HEK293 (cell line): ENCODE data around the gene MKNK2.

ENCODE experiments used
- CTCF ChIA-PET: fragments of 350-600 bp; formaldehyde crosslinking; extraction: SDS; loops from one replicate; lab custom pipeline; 2021; ENCODE audit warnings: antibody characterized with exemption; lab: Yijun Ruan, JAX
- POLR2A ChIA-PET: fragments of 300-600 bp; formaldehyde crosslinking; extraction: SDS; loops from one replicate; lab custom pipeline; 2020; ENCODE audit warnings: antibody characterized with exemption, inconsistent platforms; lab: Yijun Ruan, JAX
- H3K27ac ChIP-seq: fragments of 200-500 bp; sonication (Bioruptor generic); 2 replicates; pipeline ENCODE4 v1.5.1; 2014; ENCODE audit warnings: low read depth, low read length, control low read depth, inconsistent platforms; ENCODE audit errors: extremely low read depth
- H3K36me3 ChIP-seq, 2 experiments: fragments of 200-500 bp in 1 of 2; sonication (Bioruptor generic) in 1 of 2; 1 replicate in 1 of 2; 2 replicates in 1 of 2; pipeline ENCODE4 v1.5.1; 2014 to 2017; ENCODE audit warnings: inconsistent platforms in 2 of 2, low read length in 2 of 2; ENCODE audit not compliant: control insufficient read depth in 2 of 2, insufficient read depth in 1 of 2
- H3K4me1 ChIP-seq: fragments of 200-500 bp; sonication (Bioruptor generic); 2 replicates; pipeline ENCODE4 v1.5.1; 2014; ENCODE audit warnings: mild to moderate bottlenecking, low read length, inconsistent platforms; ENCODE audit not compliant: control insufficient read depth, insufficient read depth
- H3K4me3 ChIP-seq: 2 replicates; pipeline ENCODE4 v1.5.1; 2011; ENCODE audit warnings: low read depth, mild to moderate bottlenecking, control low read depth, low read length, moderate library complexity
- H3K9me3 ChIP-seq: fragments of 200-500 bp; sonication (Bioruptor generic); 2 replicates; pipeline ENCODE4 v1.5.1; 2014; ENCODE audit warnings: low read depth, low read length, inconsistent platforms; ENCODE audit not compliant: control insufficient read depth, insufficient read depth
- GFI1B ChIP-seq: fragments of 450-650 bp; formaldehyde crosslinking; IDR thresholded peaks from 2 replicates; pipeline ENCODE4 v1.5.1; 2016; ENCODE audit warnings: missing biosample characterization, missing genetic modification characterization
- KLF10 ChIP-seq: fragments of 450-650 bp; IDR thresholded peaks from 2 replicates; pipeline ENCODE4 v1.5.1; 2018; ENCODE audit warnings: missing biosample characterization, mild to moderate bottlenecking, missing genetic modification characterization
- KLF16 ChIP-seq: fragments of 450-650 bp; formaldehyde crosslinking; IDR thresholded peaks from 2 replicates; pipeline ENCODE4 v1.5.1; 2017; ENCODE audit warnings: missing biosample characterization, missing genetic modification characterization
- KLF7 ChIP-seq: fragments of 450-650 bp; formaldehyde crosslinking; IDR thresholded peaks from 2 replicates; pipeline ENCODE4 v1.5.1; 2016; ENCODE audit warnings: missing biosample characterization, missing genetic modification characterization, borderline replicate concordance
- PRDM10 ChIP-seq: fragments of 450-650 bp; formaldehyde crosslinking; IDR thresholded peaks from 2 replicates; pipeline ENCODE4 v1.5.1; 2016; ENCODE audit warnings: missing biosample characterization, missing genetic modification characterization
- ZNF112 ChIP-seq: fragments of 450-650 bp; formaldehyde crosslinking; IDR thresholded peaks from 2 replicates; pipeline ENCODE4 v1.5.0; 2017; ENCODE audit warnings: missing biosample characterization, missing genetic modification characterization
- ZNF140 ChIP-seq: fragments of 450-650 bp; formaldehyde crosslinking; IDR thresholded peaks from 2 replicates; pipeline ENCODE4 v1.5.1; 2016; ENCODE audit warnings: missing biosample characterization, missing genetic modification characterization
- ZNF184 ChIP-seq: fragments of 450-650 bp; IDR thresholded peaks from 2 replicates; pipeline ENCODE4 v1.5.1; 2018; ENCODE audit warnings: missing biosample characterization, mild to moderate bottlenecking, missing genetic modification characterization
- ZNF350 ChIP-seq: fragments of 450-650 bp; formaldehyde crosslinking; IDR thresholded peaks from 2 replicates; pipeline ENCODE4 v1.5.0; 2017; ENCODE audit warnings: missing biosample characterization, mild to moderate bottlenecking, missing genetic modification characterization
- ZNF701 ChIP-seq: fragments of 450-650 bp; formaldehyde crosslinking; IDR thresholded peaks from 2 replicates; pipeline ENCODE4 v1.5.1; 2016; ENCODE audit warnings: missing biosample characterization, missing genetic modification characterization
- TF ChIP-seq, protein P1 (sequence below): fragments of 450-650 bp; formaldehyde crosslinking; IDR thresholded peaks from 2 replicates; pipeline ENCODE4 v1.5.1; 2017; ENCODE audit warnings: missing biosample characterization, missing genetic modification characterization

Gene MKNK2

DNA sequence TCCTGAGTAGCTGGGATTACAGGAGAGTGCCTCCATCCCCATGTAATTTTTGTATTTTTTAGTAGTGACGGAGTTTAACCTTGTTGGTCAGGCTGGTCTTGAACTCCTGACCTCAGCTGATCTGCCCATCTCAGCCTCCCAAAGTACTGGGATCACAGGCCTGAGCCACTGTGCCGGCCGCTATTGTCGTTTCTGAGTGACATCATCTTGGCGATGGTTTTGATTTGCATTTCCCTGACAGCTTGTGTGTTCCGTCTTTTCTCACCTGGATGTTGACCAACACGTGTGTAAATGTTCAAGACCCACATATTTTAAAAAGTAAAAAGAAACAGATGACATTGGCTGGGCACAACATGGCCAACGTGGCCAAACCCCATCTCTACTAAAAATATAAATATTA is 12.8 kb upstream of the MKNK2 start:
- TF ChIP-seq ZNF112: no peak
- no peak for TF ChIP-seq ZNF701 (tag by site-specific recombination)
- no peaks in the 10 kb centered on the region for H3K9me3 ChIP-seq
- H3K27ac ChIP-seq: no peak overlapping the region
- peaks cover 16% of the 10 kb centered on the region for H3K4me1 ChIP-seq
- POLR2A ChIA-PET: interaction anchor here (0.8 to 2.8 kb wide), 2 partner anchors 12 to 26 kb away, joined by 3 to 10 read pairs; no protein-coding TSS in a partner anchor
- H3K36me3 ChIP-seq: no peaks in the 10 kb centered on the region
- CTCF ChIA-PET: interaction anchor here (0.6 to 1.1 kb wide), 2 partner anchors 12 to 105 kb away, joined by 3 to 4 read pairs; no protein-coding TSS in a partner anchor
- no peak overlapping the region for H3K4me3 ChIP-seq

DNA sequence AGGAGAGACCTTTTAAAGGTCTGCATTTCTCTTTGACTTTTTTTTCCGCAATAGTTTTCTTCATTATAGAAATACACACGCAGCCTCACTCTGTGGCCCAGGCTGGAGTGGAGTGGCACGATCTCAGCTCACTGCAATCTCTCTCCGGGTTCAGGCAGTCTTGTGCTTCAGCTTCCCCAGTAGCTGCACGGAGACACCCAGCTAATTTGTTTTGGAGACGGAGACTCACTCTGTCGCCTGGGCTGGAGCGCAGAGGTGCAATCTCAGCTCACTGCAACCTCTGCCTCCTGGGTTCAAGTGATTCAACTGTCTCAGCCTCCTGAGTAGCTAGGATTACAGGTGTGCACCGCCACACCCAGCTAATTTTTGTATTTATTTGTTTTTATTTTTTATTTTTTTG is 11.7 kb upstream of the MKNK2 start:
- peaks cover 16% of the 10 kb centered on the region for H3K4me1 ChIP-seq
- ChIA-PET CTCF (interaction anchor here (0.6 kb wide), 1 partner anchor 8 kb away, joined by 4 read pairs; no protein-coding TSS in a partner anchor), POLR2A (interaction anchor here (2.8 kb wide), 1 partner anchor 11 kb away, joined by 10 read pairs; no protein-coding TSS in a partner anchor)
- no peak overlapping the region for H3K4me3 ChIP-seq
- H3K9me3 ChIP-seq: no peaks in the 10 kb centered on the region
- H3K27ac ChIP-seq: peak overlapping the region; percentile 92
- H3K36me3 ChIP-seq: no peaks in the 10 kb centered on the region
- TF ChIP-seq KLF7 (tag by site-specific recombination) (no peak), ZNF140 (tag by site-specific recombination) (no peak), GFI1B (tag by site-specific recombination) (no peak), KLF10 (tag by site-specific recombination) (no peak), ZNF184 (tag by site-specific recombination) (no peak)
- TF ChIP-seq, protein P1, sequence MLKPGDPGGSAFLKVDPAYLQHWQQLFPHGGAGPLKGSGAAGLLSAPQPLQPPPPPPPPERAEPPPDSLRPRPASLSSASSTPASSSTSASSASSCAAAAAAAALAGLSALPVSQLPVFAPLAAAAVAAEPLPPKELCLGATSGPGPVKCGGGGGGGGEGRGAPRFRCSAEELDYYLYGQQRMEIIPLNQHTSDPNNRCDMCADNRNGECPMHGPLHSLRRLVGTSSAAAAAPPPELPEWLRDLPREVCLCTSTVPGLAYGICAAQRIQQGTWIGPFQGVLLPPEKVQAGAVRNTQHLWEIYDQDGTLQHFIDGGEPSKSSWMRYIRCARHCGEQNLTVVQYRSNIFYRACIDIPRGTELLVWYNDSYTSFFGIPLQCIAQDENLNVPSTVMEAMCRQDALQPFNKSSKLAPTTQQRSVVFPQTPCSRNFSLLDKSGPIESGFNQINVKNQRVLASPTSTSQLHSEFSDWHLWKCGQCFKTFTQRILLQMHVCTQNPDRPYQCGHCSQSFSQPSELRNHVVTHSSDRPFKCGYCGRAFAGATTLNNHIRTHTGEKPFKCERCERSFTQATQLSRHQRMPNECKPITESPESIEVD (tag by site-specific recombination): no peak

DNA sequence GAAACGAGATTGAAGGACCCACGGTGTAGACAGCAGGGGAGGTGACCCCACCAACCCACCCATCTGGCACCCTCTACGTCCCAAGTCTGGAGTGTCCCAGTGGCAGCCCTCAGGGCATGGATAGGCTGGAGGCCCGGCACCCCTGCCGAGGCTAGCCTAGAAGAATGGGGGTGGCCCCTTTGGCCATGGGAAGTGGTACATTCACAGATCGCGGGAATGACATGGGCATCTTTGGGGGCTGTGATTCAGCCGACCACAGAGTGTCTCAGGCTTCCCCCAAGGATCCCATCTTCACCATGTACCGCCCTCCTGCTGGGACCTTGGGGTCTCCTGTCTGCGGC is 11.3 kb upstream of the MKNK2 start:
- H3K27ac ChIP-seq: peak overlapping the region; percentile 92

More for the DNA sequence above, 11.3 kb upstream of the MKNK2 start:
- H3K9me3 ChIP-seq: no peaks in the 10 kb centered on the region
- H3K4me3 ChIP-seq: no peak overlapping the region
- no peaks in the 10 kb centered on the region for H3K36me3 ChIP-seq
- H3K4me1 ChIP-seq: peaks cover 16% of the 10 kb centered on the region
- CTCF ChIA-PET: interaction anchor here (0.7 kb wide), 1 partner anchor 8 kb away, joined by 3 read pairs; no protein-coding TSS in a partner anchor
- no peak for TF ChIP-seq ZNF350 (tag by site-specific recombination)
- peak; percentile 73 for TF ChIP-seq PRDM10 (tag by site-specific recombination)
- no peak for TF ChIP-seq KLF16 (tag by site-specific recombination)
- POLR2A ChIA-PET: interaction anchor here (0.6 to 2.8 kb wide), 2 partner anchors 11 to 37 kb away, joined by 3 to 10 read pairs; no protein-coding TSS in a partner anchor
